ENCODE results near the gene CXCR3.
"Not testable (repeated sequence)": the region's sequence is repeated elsewhere in the genome, so short reads cannot be mapped to it uniquely, and the experiment has no call there.

CXCR3 gene

GRCh38 chrX:71607488-71607887 lies 10.8 kb downstream of the CXCR3 start:
- DNase-seq, result no peak

- no peak for DNase-seq
These were observed 11.6 kb downstream of the CXCR3 start for GRCh38 chrX:71606536-71607216.

- DNase-seq, result no peak
These were observed 13.3 kb downstream of the CXCR3 start for GRCh38 chrX:71604796-71605568.

GRCh38 chrX:71604141-71604540 lies 14.2 kb downstream of the CXCR3 start:
- DNase-seq, result no peak

GRCh38 chrX:71603618-71604017 lies 14.7 kb downstream of the CXCR3 start:
- no peak for DNase-seq

- no peak for DNase-seq
These were observed 18.3 kb downstream of the CXCR3 start for GRCh38 chrX:71599965-71600364.

GRCh38 chrX:71593210-71593609 lies 25.1 kb downstream of the CXCR3 start:
- not testable (repeated sequence) for DNase-seq

GRCh38 chrX:71586929-71587328 lies 31.4 kb downstream of the CXCR3 start:
- DNase-seq, result no peak

GRCh38 chrX:71581210-71581609 lies 37.1 kb downstream of the CXCR3 start:
- no peak for DNase-seq

- no peak for DNase-seq
These were observed 38.3 kb downstream of the CXCR3 start for GRCh38 chrX:71579990-71580380.

GRCh38 chrX:71579136-71579989 lies 38.9 kb downstream of the CXCR3 start:
- DNase-seq, result no peak

- no peak for DNase-seq
These were observed 39.8 kb downstream of the CXCR3 start, which contains the start of gene GCNA for GRCh38 chrX:71578253-71579135. TSS of gene GCNA (plus strand) at chrX:71578437. CDS start at chrX:71580822, 2,385 bp downstream.

GRCh38 chrX:71577682-71578081 lies 40.6 kb downstream of the CXCR3 start:
- no peak for DNase-seq

- no peak for DNase-seq
These were observed 44.7 kb downstream of the CXCR3 start for GRCh38 chrX:71573590-71573989.

GRCh38 chrX:71571390-71571789 lies 46.9 kb downstream of the CXCR3 start:
- DNase-seq, result not testable (repeated sequence)

Measured in AML-193 (cell line).